Nephron progenitor cell (in vitro differentiated cells): ENCODE data around the gene CCDC200.
"Not testable (repeated sequence)": the region's sequence is repeated elsewhere in the genome, so short reads cannot be mapped to it uniquely, and the experiment has no call there.

ENCODE experiments used
- DNase-seq: peaks from one replicate; pipeline ENCODE4 v3.0.0; 2021
- H3K27ac Mint-ChIP-seq: 2 replicates; pipeline ENCODE4 v1.8.0; 2021; ENCODE audit warnings: mild to moderate bottlenecking, moderate library complexity, mixed read lengths
- H3K27me3 Mint-ChIP-seq: 2 replicates; pipeline ENCODE4 v1.8.0; 2021; ENCODE audit warnings: mild to moderate bottlenecking, low read depth, mixed read lengths; ENCODE audit not compliant: poor library complexity
- H3K36me3 Mint-ChIP-seq: 2 replicates; pipeline ENCODE4 v1.8.0; 2021; ENCODE audit warnings: low read depth, mixed read lengths
- H3K4me1 Mint-ChIP-seq: 2 replicates; pipeline ENCODE4 v1.8.0; 2021; ENCODE audit warnings: mixed read lengths
- H3K4me3 Mint-ChIP-seq: 2 replicates; pipeline ENCODE4 v1.8.0; 2021; ENCODE audit warnings: mild to moderate bottlenecking, moderate library complexity, mixed read lengths
- H3K9me3 Mint-ChIP-seq: 2 replicates; pipeline ENCODE4 v1.8.0; 2021; ENCODE audit warnings: mild to moderate bottlenecking, moderate library complexity, mixed read lengths
- TF ChIP-seq, protein P1 (sequence below): fragments of 200-600 bp; sonication (generic); IDR thresholded peaks from 2 replicates; pipeline ENCODE4 v1.5.0; 2021; ENCODE audit warnings: antibody characterized with exemption

CCDC200 gene

DNA sequence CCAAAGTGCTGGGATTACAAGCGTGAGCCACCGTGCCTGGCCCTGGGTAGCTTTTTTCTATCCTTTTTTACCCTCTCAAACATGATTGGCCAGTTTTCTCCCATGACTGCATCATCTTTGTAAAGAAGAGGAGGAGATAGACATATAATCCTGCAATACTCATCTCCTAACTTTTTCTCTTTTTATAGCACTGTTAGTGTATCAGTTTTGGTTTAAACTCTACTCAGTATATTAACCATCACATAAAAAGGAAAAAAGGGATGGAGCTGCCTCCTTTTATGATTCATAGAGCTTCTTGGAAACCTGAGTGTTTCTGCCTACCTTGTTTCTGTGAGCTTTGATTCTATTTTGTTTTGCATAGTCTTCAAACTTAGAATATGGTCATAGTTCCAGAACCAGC is 28.8 kb downstream of the CCDC200 start:
- TF ChIP-seq, protein P1, sequence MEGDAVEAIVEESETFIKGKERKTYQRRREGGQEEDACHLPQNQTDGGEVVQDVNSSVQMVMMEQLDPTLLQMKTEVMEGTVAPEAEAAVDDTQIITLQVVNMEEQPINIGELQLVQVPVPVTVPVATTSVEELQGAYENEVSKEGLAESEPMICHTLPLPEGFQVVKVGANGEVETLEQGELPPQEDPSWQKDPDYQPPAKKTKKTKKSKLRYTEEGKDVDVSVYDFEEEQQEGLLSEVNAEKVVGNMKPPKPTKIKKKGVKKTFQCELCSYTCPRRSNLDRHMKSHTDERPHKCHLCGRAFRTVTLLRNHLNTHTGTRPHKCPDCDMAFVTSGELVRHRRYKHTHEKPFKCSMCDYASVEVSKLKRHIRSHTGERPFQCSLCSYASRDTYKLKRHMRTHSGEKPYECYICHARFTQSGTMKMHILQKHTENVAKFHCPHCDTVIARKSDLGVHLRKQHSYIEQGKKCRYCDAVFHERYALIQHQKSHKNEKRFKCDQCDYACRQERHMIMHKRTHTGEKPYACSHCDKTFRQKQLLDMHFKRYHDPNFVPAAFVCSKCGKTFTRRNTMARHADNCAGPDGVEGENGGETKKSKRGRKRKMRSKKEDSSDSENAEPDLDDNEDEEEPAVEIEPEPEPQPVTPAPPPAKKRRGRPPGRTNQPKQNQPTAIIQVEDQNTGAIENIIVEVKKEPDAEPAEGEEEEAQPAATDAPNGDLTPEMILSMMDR = no peak
- no peak for DNase-seq
- Mint-ChIP-seq H3K27ac (no peak overlapping the region), H3K27me3 (no peaks in the 10 kb centered on the region), H3K4me1 (peaks cover 4% of the 10 kb centered on the region), H3K4me3 (no peak overlapping the region), H3K9me3 (no peaks in the 10 kb centered on the region), H3K36me3 (peaks cover 68% of the 10 kb centered on the region)

GRCh38 chr17:43193251-43193650 is 35.2 kb downstream of the CCDC200 start:
- Mint-ChIP-seq H3K4me1 (peaks cover 4% of the 10 kb centered on the region), H3K27me3 (no peaks in the 10 kb centered on the region), H3K36me3 (peaks cover 77% of the 10 kb centered on the region), H3K4me3 (no peak overlapping the region), H3K27ac (no peak overlapping the region), H3K9me3 (no peaks in the 10 kb centered on the region)
- DNase-seq = no peak
- TF ChIP-seq, protein P1 = no peak

- not testable (repeated sequence) for DNase-seq, H3K4me3 Mint-ChIP-seq, H3K27ac Mint-ChIP-seq, H3K9me3 Mint-ChIP-seq, H3K4me1 Mint-ChIP-seq, H3K27me3 Mint-ChIP-seq
- H3K36me3 Mint-ChIP-seq = peaks cover 61% of the 10 kb centered on the region
Observed at GRCh38 chr17:43186656-43187055, 41.8 kb downstream of the CCDC200 start.

- no peak for DNase-seq
- Mint-ChIP-seq H3K27ac (no peak overlapping the region), H3K27me3 (no peaks in the 10 kb centered on the region), H3K9me3 (no peaks in the 10 kb centered on the region), H3K36me3 (peaks cover 45% of the 10 kb centered on the region), H3K4me3 (no peak overlapping the region), H3K4me1 (no peaks in the 10 kb centered on the region)
- TF ChIP-seq, protein P1 = no peak
Observed at GRCh38 chr17:43183921-43184320, 44.5 kb downstream of the CCDC200 start.

DNA sequence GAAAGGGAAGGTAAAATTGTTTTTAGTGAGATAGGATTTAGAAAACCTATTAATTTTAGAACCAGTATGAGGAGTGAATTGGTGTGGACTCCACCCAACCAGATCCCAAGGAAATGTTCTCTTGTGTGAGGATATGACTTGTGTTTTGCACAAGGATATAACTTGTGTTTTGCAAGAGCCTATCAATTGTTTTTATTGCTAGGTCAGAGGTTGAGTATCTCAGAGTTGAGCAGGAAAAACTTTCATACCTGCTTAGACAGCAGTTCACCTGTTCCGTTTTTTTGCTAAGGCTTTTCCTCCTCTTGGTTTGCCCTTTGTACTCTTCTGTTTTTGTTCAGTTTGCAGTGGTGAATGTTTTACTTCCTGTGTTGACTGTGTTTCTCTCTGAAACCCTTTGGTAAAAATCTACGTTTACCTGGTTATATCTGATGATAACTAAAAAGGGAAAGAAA is 52.3 kb downstream of the CCDC200 start:
- Mint-ChIP-seq H3K4me1 (peaks cover 14% of the 10 kb centered on the region), H3K27me3 (no peaks in the 10 kb centered on the region), H3K27ac (no peak overlapping the region), H3K36me3 (peaks cover 36% of the 10 kb centered on the region), H3K4me3 (no peak overlapping the region), H3K9me3 (no peaks in the 10 kb centered on the region)
- TF ChIP-seq, protein P1 = no peak
- DNase-seq = no peak

- H3K27me3 Mint-ChIP-seq = no peaks in the 10 kb centered on the region
- TF ChIP-seq, protein P1 = no peak
- no peak for DNase-seq
- no peak overlapping the region for H3K4me3 Mint-ChIP-seq
- H3K27ac Mint-ChIP-seq = no peak overlapping the region
- peaks cover 30% of the 10 kb centered on the region for H3K36me3 Mint-ChIP-seq
- no peaks in the 10 kb centered on the region for H3K9me3 Mint-ChIP-seq
- H3K4me1 Mint-ChIP-seq = peaks cover 14% of the 10 kb centered on the region
Observed at GRCh38 chr17:43175213-43176118, 53.0 kb downstream of the CCDC200 start.
